Measurements from ENCODE around the gene RAP1GAP2.
A peak's percentile ranks its signal among the peaks of the same experiment; 100 is the strongest.

Gene RAP1GAP2

GRCh38 chr17:2786176-2786881 lies 9.9 kb upstream of the RAP1GAP2 start:
- DNase-seq, result peak; percentile 72

- DNase-seq, result no peak
These were observed 6.5 kb upstream of the RAP1GAP2 start for GRCh38 chr17:2789700-2790099.

GRCh38 chr17:2792366-2793169 lies 3.7 kb upstream of the RAP1GAP2 start:
- DNase-seq, result no peak

GRCh38 chr17:2794111-2794803 lies 2.0 kb upstream of the RAP1GAP2 start:
- DNase-seq, result no peak

GRCh38 chr17:2795441-2796163 lies 636 bp upstream of the RAP1GAP2 start:
- no peak for DNase-seq

- DNase-seq, result no peak
These were observed 988 bp downstream of the RAP1GAP2 start for GRCh38 chr17:2797226-2797625.

- peak; percentile 21 for DNase-seq
These were observed 1.4 kb downstream of the RAP1GAP2 start for GRCh38 chr17:2797637-2798036.

- no peak for DNase-seq
These were observed 1.9 kb downstream of the RAP1GAP2 start for GRCh38 chr17:2798188-2798587.

GRCh38 chr17:2798678-2799077 lies 2.4 kb downstream of the RAP1GAP2 start:
- no peak for DNase-seq

- no peak for DNase-seq
These were observed 3.4 kb downstream of the RAP1GAP2 start for GRCh38 chr17:2799653-2800052.

GRCh38 chr17:2800367-2800766 lies 4.1 kb downstream of the RAP1GAP2 start:
- no peak for DNase-seq

- DNase-seq, result no peak
These were observed 5.6 kb downstream of the RAP1GAP2 start for GRCh38 chr17:2801841-2802240.

GRCh38 chr17:2802574-2802973 lies 6.3 kb downstream of the RAP1GAP2 start:
- DNase-seq, result no peak

- DNase-seq, result no peak
These were observed 7.1 kb downstream of the RAP1GAP2 start for GRCh38 chr17:2803386-2803785.

GRCh38 chr17:2803971-2804370 lies 7.7 kb downstream of the RAP1GAP2 start:
- DNase-seq, result no peak

- no peak for DNase-seq
These were observed 8.7 kb downstream of the RAP1GAP2 start for GRCh38 chr17:2804912-2805311.

- DNase-seq, result no peak
These were observed 9.7 kb downstream of the RAP1GAP2 start for GRCh38 chr17:2805961-2806360.

- DNase-seq, result no peak
These were observed 12.4 kb downstream of the RAP1GAP2 start for GRCh38 chr17:2808367-2809335.

- DNase-seq, result no peak
These were observed 13.1 kb downstream of the RAP1GAP2 start for GRCh38 chr17:2809337-2809736.

GRCh38 chr17:2814049-2814448 lies 17.8 kb downstream of the RAP1GAP2 start:
- DNase-seq, result no peak

GRCh38 chr17:2814481-2815341 lies 18.5 kb downstream of the RAP1GAP2 start:
- no peak for DNase-seq

All from NCI-H1092 treated with DMSO at 0.1 percent for 48 hours (cell line).